Neural progenitor cell (in vitro differentiated cells): ENCODE measurements around the gene KANK2. TPM values are rescaled to one million over a fixed set of nuclear protein-coding genes. Genes with fewer than 3 reads are reported as not detected.
A peak's percentile ranks its signal among the peaks of the same experiment; 100 is the strongest.

Experiments used
- DNase-seq: peaks from one replicate; pipeline ENCODE4 v3.0.0-alpha.2; 2016; ENCODE audit warnings: low spot score
- H2AFZ ChIP-seq: fragments of 200-600 bp; sonication (generic); replicated peaks from 2 replicates; pipeline ENCODE4 v1.6.1; 2016; ENCODE audit warnings: antibody characterized with exemption
- H3F3A ChIP-seq: fragments of 200-600 bp; sonication (generic); 2 replicates; pipeline ENCODE4 v1.6.1; 2016; ENCODE audit warnings: antibody characterized with exemption, low read depth
- H3K27ac ChIP-seq: fragments of 200-600 bp; sonication (generic); 2 replicates; pipeline ENCODE4 v1.5.1; 2016; ENCODE audit warnings: mild to moderate bottlenecking
- H3K27me3 ChIP-seq: fragments of 200-600 bp; sonication (generic); 2 replicates; pipeline ENCODE4 v1.6.1; 2016; ENCODE audit warnings: mild to moderate bottlenecking, moderate library complexity
- H3K36me3 ChIP-seq: fragments of 200-600 bp; sonication (generic); 2 replicates; pipeline ENCODE4 v1.5.1; 2016
- H3K4me1 ChIP-seq: fragments of 200-600 bp; sonication (generic); 2 replicates; pipeline ENCODE4 v1.6.1; 2016; ENCODE audit warnings: mixed run types
- H3K4me2 ChIP-seq: fragments of 200-600 bp; sonication (generic); 2 replicates; pipeline ENCODE4 v1.6.1; 2016
- H3K4me3 ChIP-seq: fragments of 200-600 bp; sonication (generic); 2 replicates; pipeline ENCODE4 v1.5.1; 2016
- H3K79me2 ChIP-seq: fragments of 200-600 bp; sonication (generic); 2 replicates; pipeline ENCODE4 v1.6.1; 2016; ENCODE audit warnings: low read depth
- H3K9ac ChIP-seq: fragments of 200-600 bp; sonication (generic); 2 replicates; pipeline ENCODE4 v1.6.1; 2016
- H3K9me3 ChIP-seq: fragments of 200-600 bp; sonication (generic); 2 replicates; pipeline ENCODE4 v1.5.1; 2016; ENCODE audit warnings: low read depth
- H4K20me1 ChIP-seq: fragments of 200-600 bp; sonication (generic); 2 replicates; pipeline ENCODE4 v1.6.1; 2016; ENCODE audit warnings: low read depth
- H3K27ac Mint-ChIP-seq: 3 replicates; pipeline ENCODE4 v1.8.0; 2021; ENCODE audit warnings: mixed read lengths
- H3K27me3 Mint-ChIP-seq: 2 replicates; pipeline ENCODE4 v1.8.0; 2022; ENCODE audit warnings: low read depth, mild to moderate bottlenecking, inconsistent platforms, moderate library complexity, mixed read lengths; ENCODE audit not compliant: insufficient read depth
- H3K36me3 Mint-ChIP-seq: 3 replicates; pipeline ENCODE4 v1.8.0; 2021; ENCODE audit warnings: mixed read lengths
- H3K4me1 Mint-ChIP-seq: 3 replicates; pipeline ENCODE4 v1.8.0; 2021; ENCODE audit warnings: mixed read lengths
- H3K4me3 Mint-ChIP-seq: 3 replicates; pipeline ENCODE4 v1.8.0; 2021; ENCODE audit warnings: mild to moderate bottlenecking, moderate library complexity, mixed read lengths
- H3K9me3 Mint-ChIP-seq: 3 replicates; pipeline ENCODE4 v1.8.0; 2020; ENCODE audit warnings: mixed read lengths
- CTCF ChIP-seq: fragments of 200-600 bp; sonication (generic); IDR thresholded peaks from 2 replicates; pipeline ENCODE4 v1.5.1; 2017; ENCODE audit warnings: antibody characterized with exemption, mild to moderate bottlenecking
- EZH2 ChIP-seq: fragments of 200-600 bp; sonication (generic); IDR thresholded peaks from 2 replicates; pipeline ENCODE4 v1.6.1; 2017; ENCODE audit warnings: antibody characterized with exemption, mild to moderate bottlenecking, moderate library complexity
- EZH2phosphoT487 ChIP-seq: fragments of 200-600 bp; sonication (generic); IDR thresholded peaks from 2 replicates; pipeline ENCODE4 v1.6.1; 2017; ENCODE audit warnings: antibody characterized with exemption
- total RNA-seq: library from RNA; depleted of rRNA; stranded (reverse); fragments of >200 nt; gene quantifications from 2 replicates; pipeline ENCODE4 v1.2.3, GENCODE V29; 2015; ENCODE audit warnings: low replicate concordance

KANK2 gene
- total RNA-seq, 1 donor from 2014 or later, result 17.5 TPM

GRCh38 chr19:11204076-11204602, 6.8 kb upstream of the KANK2 start:
- H2AFZ ChIP-seq, result no peak overlapping the region
- H3K4me3 ChIP-seq, result no peak overlapping the region
- no peak overlapping the region for H3K4me2 ChIP-seq
- no peaks in the 10 kb centered on the region for H3K36me3 ChIP-seq
- Mint-ChIP-seq H3K36me3 (no peaks in the 10 kb centered on the region), H3K27ac (no peak overlapping the region), H3K9me3 (no peaks in the 10 kb centered on the region), H3K27me3 (peaks cover 3% of the 10 kb centered on the region), H3K4me3 (no peak overlapping the region), H3K4me1 (no peaks in the 10 kb centered on the region)
- no peaks in the 10 kb centered on the region for H3K4me1 ChIP-seq
- H3K27me3 ChIP-seq, result no peaks in the 10 kb centered on the region
- H3K27ac ChIP-seq, result no peak overlapping the region
- H3K9ac ChIP-seq, result no peak overlapping the region
- no peak for DNase-seq
- TF ChIP-seq CTCF (no peak), EZH2 (no peak), EZH2phosphoT487 (no peak)
- no peaks in the 10 kb centered on the region for H4K20me1 ChIP-seq
- no peaks in the 10 kb centered on the region for H3K79me2 ChIP-seq
- H3F3A ChIP-seq, result peaks cover under 1% of the 10 kb centered on the region
- no peaks in the 10 kb centered on the region for H3K9me3 ChIP-seq

- H3K4me1 Mint-ChIP-seq, result no peaks in the 10 kb centered on the region
- no peak overlapping the region for H3K27ac ChIP-seq
- TF ChIP-seq CTCF (peak; percentile 73), EZH2phosphoT487 (no peak), EZH2 (no peak)
- no peaks in the 10 kb centered on the region for H3K27me3 ChIP-seq
- no peaks in the 10 kb centered on the region for H3K36me3 Mint-ChIP-seq
- H3K36me3 ChIP-seq, result no peaks in the 10 kb centered on the region
- peaks cover under 1% of the 10 kb centered on the region for H4K20me1 ChIP-seq
- no peaks in the 10 kb centered on the region for H3K79me2 ChIP-seq
- no peak overlapping the region for H3K4me3 ChIP-seq
- no peak overlapping the region for H3K27ac Mint-ChIP-seq
- H2AFZ ChIP-seq, result no peak overlapping the region
- no peaks in the 10 kb centered on the region for H3K9me3 ChIP-seq
- no peak overlapping the region for H3K9ac ChIP-seq
- H3K4me2 ChIP-seq, result no peak overlapping the region
- no peak overlapping the region for H3K4me3 Mint-ChIP-seq
- peak; percentile 79 for DNase-seq
- H3K9me3 Mint-ChIP-seq, result no peaks in the 10 kb centered on the region
- peaks cover 4% of the 10 kb centered on the region for H3K27me3 Mint-ChIP-seq
- no peaks in the 10 kb centered on the region for H3K4me1 ChIP-seq
- peaks cover 7% of the 10 kb centered on the region for H3F3A ChIP-seq
These were observed 6.1 kb upstream of the KANK2 start for GRCh38 chr19:11203194-11204075.

- H3K9ac ChIP-seq, result no peak overlapping the region
- Mint-ChIP-seq H3K27ac (no peak overlapping the region), H3K27me3 (peaks cover 2% of the 10 kb centered on the region), H3K9me3 (no peaks in the 10 kb centered on the region), H3K4me3 (no peak overlapping the region), H3K36me3 (no peaks in the 10 kb centered on the region), H3K4me1 (peaks cover 2% of the 10 kb centered on the region)
- no peaks in the 10 kb centered on the region for H3K9me3 ChIP-seq
- H3K27ac ChIP-seq, result no peak overlapping the region
- H3F3A ChIP-seq, result peaks cover 13% of the 10 kb centered on the region
- no peak for DNase-seq
- no peaks in the 10 kb centered on the region for H3K79me2 ChIP-seq
- H3K4me3 ChIP-seq, result no peak overlapping the region
- H3K4me1 ChIP-seq, result no peaks in the 10 kb centered on the region
- H3K27me3 ChIP-seq, result no peaks in the 10 kb centered on the region
- H3K36me3 ChIP-seq, result no peaks in the 10 kb centered on the region
- TF ChIP-seq EZH2phosphoT487 (no peak), CTCF (no peak), EZH2 (no peak)
- no peak overlapping the region for H3K4me2 ChIP-seq
- peaks cover 6% of the 10 kb centered on the region for H4K20me1 ChIP-seq
- H2AFZ ChIP-seq, result no peak overlapping the region
These were observed 5.3 kb upstream of the KANK2 start for GRCh38 chr19:11202488-11203193.
